ENCODE data around the gene TBXAS1. TPM values are rescaled to one million over a fixed set of nuclear protein-coding genes. Genes with fewer than 3 reads are reported as not detected.

TBXAS1 gene
- total RNA-seq, 2 experiments from 2014 or later, result 0.86 TPM; not detected in 1

DNA sequence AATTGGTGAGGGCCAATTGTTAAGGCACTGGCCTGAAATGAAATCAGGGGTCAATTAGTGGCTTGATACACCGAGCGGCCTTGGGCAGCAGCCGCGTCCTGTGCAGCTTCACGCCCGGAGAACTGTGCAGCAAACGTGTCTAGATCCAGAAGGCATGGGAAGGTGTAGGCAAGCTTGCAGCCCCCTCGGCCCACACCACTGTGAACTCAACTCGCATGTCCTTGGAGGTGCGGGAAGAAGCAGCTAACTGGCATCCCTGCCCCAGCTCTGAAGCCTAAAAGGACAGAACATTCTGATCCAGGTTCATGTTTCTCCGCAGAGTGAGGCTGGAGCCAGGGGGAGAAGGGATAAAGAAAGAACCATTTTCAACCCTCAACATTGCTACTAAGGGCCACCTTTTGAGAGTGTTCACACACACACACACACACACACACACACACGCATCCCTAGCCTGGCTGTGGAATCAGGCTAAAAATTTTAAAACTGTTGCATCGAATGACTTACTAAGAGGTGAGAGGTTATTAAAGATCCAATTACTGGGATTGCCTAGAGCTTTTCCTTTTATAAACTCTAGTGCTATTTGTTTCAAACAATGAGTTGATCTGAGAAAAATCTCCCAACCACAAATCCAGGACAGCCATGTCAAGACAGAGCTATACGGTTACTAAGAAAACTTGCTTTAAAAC lies 129.7 kb downstream of the TBXAS1 start:
- H3K4me2 ChIP-seq (ENCODE audit: low read length), result no peak overlapping the region
- intact Hi-C loops (cut with micrococcal nuclease; ENCODE audit: unreplicated experiment), result no loop called here
- no TSS peak for BruUV-seq (replicated peaks)
- H3K9me3 ChIP-seq (ENCODE audit: low read length), result no peaks in the 10 kb centered on the region
- H3K79me2 ChIP-seq (ENCODE audit: insufficient read depth, low read depth, low read length), result no peaks in the 10 kb centered on the region
- TF ChIP-seq EZH2phosphoT487 (IDR thresholded peaks at IDR 0.05; ENCODE audit: borderline replicate concordance, low read depth, low read length), result no peak
- TF ChIP-seq, protein P1, sequence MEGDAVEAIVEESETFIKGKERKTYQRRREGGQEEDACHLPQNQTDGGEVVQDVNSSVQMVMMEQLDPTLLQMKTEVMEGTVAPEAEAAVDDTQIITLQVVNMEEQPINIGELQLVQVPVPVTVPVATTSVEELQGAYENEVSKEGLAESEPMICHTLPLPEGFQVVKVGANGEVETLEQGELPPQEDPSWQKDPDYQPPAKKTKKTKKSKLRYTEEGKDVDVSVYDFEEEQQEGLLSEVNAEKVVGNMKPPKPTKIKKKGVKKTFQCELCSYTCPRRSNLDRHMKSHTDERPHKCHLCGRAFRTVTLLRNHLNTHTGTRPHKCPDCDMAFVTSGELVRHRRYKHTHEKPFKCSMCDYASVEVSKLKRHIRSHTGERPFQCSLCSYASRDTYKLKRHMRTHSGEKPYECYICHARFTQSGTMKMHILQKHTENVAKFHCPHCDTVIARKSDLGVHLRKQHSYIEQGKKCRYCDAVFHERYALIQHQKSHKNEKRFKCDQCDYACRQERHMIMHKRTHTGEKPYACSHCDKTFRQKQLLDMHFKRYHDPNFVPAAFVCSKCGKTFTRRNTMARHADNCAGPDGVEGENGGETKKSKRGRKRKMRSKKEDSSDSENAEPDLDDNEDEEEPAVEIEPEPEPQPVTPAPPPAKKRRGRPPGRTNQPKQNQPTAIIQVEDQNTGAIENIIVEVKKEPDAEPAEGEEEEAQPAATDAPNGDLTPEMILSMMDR (conservative IDR thresholded peaks at IDR 0.05; ENCODE audit: low read length), result no peak
- H4K20me1 ChIP-seq (ENCODE audit: insufficient read depth, low read length), result no peaks in the 10 kb centered on the region
- POLR2A ChIA-PET, result interaction anchor here (0.6 kb wide), 2 partner anchors 29 to 53 kb away, joined by 3 read pairs; no protein-coding TSS in a partner anchor
- DNase-seq (ENCODE audit: low spot score), result no peak
- H3K9me2 ChIP-seq (ENCODE audit: insufficient read depth, low read length), result no peaks in the 10 kb centered on the region
- H3K36me3 ChIP-seq (ENCODE audit: insufficient read depth, low read length), result no peaks in the 10 kb centered on the region
- no peak overlapping the region for H3K4me3 ChIP-seq (ENCODE audit: low read depth, low read length, poor library complexity, severe bottlenecking)
- CTCF ChIA-PET (ENCODE audit: unreplicated experiment), result no interaction called here
- H2AFZ ChIP-seq (ENCODE audit: low read length), result no peak overlapping the region
- H3K27ac ChIP-seq (ENCODE audit: low read depth, low read length, poor library complexity, severe bottlenecking), result no peak overlapping the region
- no peaks in the 10 kb centered on the region for H3K4me1 ChIP-seq (ENCODE audit: insufficient read depth, low read length, poor library complexity, severe bottlenecking)

DNA sequence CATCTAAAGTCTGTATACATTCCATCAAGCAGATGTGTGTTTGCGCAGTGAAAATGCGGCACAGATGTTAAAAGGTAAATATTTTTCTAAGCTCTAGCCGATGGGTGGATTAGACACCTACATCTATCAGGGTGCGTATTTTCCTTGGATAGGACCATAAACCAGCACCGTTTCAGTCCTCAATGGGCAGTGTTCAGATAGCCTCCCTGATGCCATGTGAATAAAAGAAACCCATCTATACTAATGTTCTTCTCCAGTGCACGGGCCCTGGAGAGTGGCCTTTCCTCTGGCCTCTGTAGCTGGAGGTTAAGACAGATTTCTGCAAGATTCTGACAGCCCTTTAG lies 130.2 kb downstream of the TBXAS1 start:
- no peak overlapping the region for H2AFZ ChIP-seq (ENCODE audit: low read length)
- intact Hi-C loops (cut with micrococcal nuclease; ENCODE audit: unreplicated experiment), result no loop called here
- H3K79me2 ChIP-seq (ENCODE audit: insufficient read depth, low read depth, low read length), result no peaks in the 10 kb centered on the region
- no peaks in the 10 kb centered on the region for H3K9me3 ChIP-seq (ENCODE audit: low read length)
- no peak overlapping the region for H3K27ac ChIP-seq (ENCODE audit: low read depth, low read length, poor library complexity, severe bottlenecking)
- TF ChIP-seq, protein P1 (conservative IDR thresholded peaks at IDR 0.05; ENCODE audit: low read length), result no peak
- TF ChIP-seq EZH2phosphoT487 (IDR thresholded peaks at IDR 0.05; ENCODE audit: borderline replicate concordance, low read depth, low read length), result no peak
- no peaks in the 10 kb centered on the region for H3K9me2 ChIP-seq (ENCODE audit: insufficient read depth, low read length)
- POLR2A ChIA-PET, result interaction anchor here (0.6 kb wide), 4 partner anchors 29 to 1236 kb away, joined by 3 to 6 read pairs (median 4); no protein-coding TSS in a partner anchor
- no peak for DNase-seq (ENCODE audit: low spot score)
- H3K4me1 ChIP-seq (ENCODE audit: insufficient read depth, low read length, poor library complexity, severe bottlenecking), result no peaks in the 10 kb centered on the region
- H3K4me3 ChIP-seq (ENCODE audit: low read depth, low read length, poor library complexity, severe bottlenecking), result no peak overlapping the region
- H4K20me1 ChIP-seq (ENCODE audit: insufficient read depth, low read length), result no peaks in the 10 kb centered on the region
- no TSS peak for BruUV-seq (replicated peaks)
- no peaks in the 10 kb centered on the region for H3K36me3 ChIP-seq (ENCODE audit: insufficient read depth, low read length)
- CTCF ChIA-PET (ENCODE audit: unreplicated experiment), result no interaction called here
- no peak overlapping the region for H3K4me2 ChIP-seq (ENCODE audit: low read length)

DNA sequence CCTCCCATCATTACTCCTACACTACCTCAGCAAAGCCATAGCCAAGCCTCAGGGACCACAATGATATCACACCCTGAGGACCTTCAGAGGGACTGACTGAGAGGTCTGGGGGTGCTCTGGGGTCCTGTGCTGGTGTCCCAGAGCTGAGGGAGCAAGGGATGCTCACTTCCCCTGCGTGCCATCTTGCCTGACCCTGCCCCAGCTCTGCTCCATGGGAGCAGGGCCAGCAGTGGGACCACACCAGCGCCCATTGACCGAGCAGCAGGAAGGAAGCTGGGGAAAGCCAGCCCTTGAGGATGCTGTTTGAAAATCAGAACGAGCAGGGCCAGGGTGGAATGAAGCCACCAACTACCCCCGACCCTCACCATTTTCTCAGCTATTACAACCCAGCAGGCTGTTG lies 130.7 kb downstream of the TBXAS1 start:
- intact Hi-C loops (cut with micrococcal nuclease; ENCODE audit: unreplicated experiment), result no loop called here
- POLR2A ChIA-PET, result interaction anchor here (0.6 kb wide), 2 partner anchors 87 to 1236 kb away, joined by 4 to 6 read pairs; no protein-coding TSS in a partner anchor
- no TSS peak for BruUV-seq (replicated peaks)
- no peak overlapping the region for H3K27ac ChIP-seq (ENCODE audit: low read depth, low read length, poor library complexity, severe bottlenecking)
- no peaks in the 10 kb centered on the region for H3K9me2 ChIP-seq (ENCODE audit: insufficient read depth, low read length)
- no peak overlapping the region for H3K4me3 ChIP-seq (ENCODE audit: low read depth, low read length, poor library complexity, severe bottlenecking)
- H4K20me1 ChIP-seq (ENCODE audit: insufficient read depth, low read length), result no peaks in the 10 kb centered on the region
- no peaks in the 10 kb centered on the region for H3K36me3 ChIP-seq (ENCODE audit: insufficient read depth, low read length)
- no peaks in the 10 kb centered on the region for H3K9me3 ChIP-seq (ENCODE audit: low read length)
- CTCF ChIA-PET (ENCODE audit: unreplicated experiment), result no interaction called here
- TF ChIP-seq, protein P1 (conservative IDR thresholded peaks at IDR 0.05; ENCODE audit: low read length), result no peak
- TF ChIP-seq EZH2phosphoT487 (IDR thresholded peaks at IDR 0.05; ENCODE audit: borderline replicate concordance, low read depth, low read length), result no peak
- no peaks in the 10 kb centered on the region for H3K4me1 ChIP-seq (ENCODE audit: insufficient read depth, low read length, poor library complexity, severe bottlenecking)
- no peak overlapping the region for H3K4me2 ChIP-seq (ENCODE audit: low read length)
- no peak for DNase-seq (ENCODE audit: low spot score)
- no peak overlapping the region for H2AFZ ChIP-seq (ENCODE audit: low read length)
- no peaks in the 10 kb centered on the region for H3K79me2 ChIP-seq (ENCODE audit: insufficient read depth, low read depth, low read length)
